ENCODE measurements around the gene MYO1D.

MYO1D gene

GRCh38 chr17:32513579-32513978, 363.3 kb downstream of the MYO1D start:
- no peak for TF ChIP-seq CTCF (IDR thresholded peaks at IDR 0.05; ENCODE audit: insufficient read depth, missing control alignments)
- FAIRE-seq = no peak
- no peak for DNase-seq (ENCODE audit: insufficient read length, low spot score)

- no peak for TF ChIP-seq CTCF (IDR thresholded peaks at IDR 0.05; ENCODE audit: insufficient read depth, missing control alignments)
Observed at GRCh38 chr17:32512328-32512727, 364.6 kb downstream of the MYO1D start.

GRCh38 chr17:32510466-32510865, 366.5 kb downstream of the MYO1D start:
- DNase-seq (ENCODE audit: insufficient read length, low spot score) (no peak), FAIRE-seq (no peak)
- TF ChIP-seq CTCF (IDR thresholded peaks at IDR 0.05; ENCODE audit: insufficient read depth, missing control alignments) = no peak

More at GRCh38 chr17:32512328-32512727, 364.6 kb downstream of the MYO1D start:
- FAIRE-seq (no peak), DNase-seq (ENCODE audit: insufficient read length, low spot score) (no peak)

GRCh38 chr17:32508926-32509325, 368.0 kb downstream of the MYO1D start:
- DNase-seq (ENCODE audit: insufficient read length, low spot score) (no peak), FAIRE-seq (no peak)
- TF ChIP-seq CTCF (IDR thresholded peaks at IDR 0.05; ENCODE audit: insufficient read depth, missing control alignments) = no peak

- no peak for FAIRE-seq
- no peak for DNase-seq (ENCODE audit: insufficient read length, low spot score)
- TF ChIP-seq CTCF (IDR thresholded peaks at IDR 0.05; ENCODE audit: insufficient read depth, missing control alignments) = no peak
Observed at GRCh38 chr17:32504166-32504990, 372.5 kb downstream of the MYO1D start.

GRCh38 chr17:32503251-32504165, 373.4 kb downstream of the MYO1D start:
- no peak for TF ChIP-seq CTCF (IDR thresholded peaks at IDR 0.05; ENCODE audit: insufficient read depth, missing control alignments)
- DNase-seq (ENCODE audit: insufficient read length, low spot score) = no peak
- FAIRE-seq = no peak

Data from D721Med (cell line).